Stimulated activated effector memory CD8-positive, alpha-beta T cell treated with anti-CD3 and anti-CD28 coated beads, Interleukin-12 subunit alpha, Interleukin-12 subunit beta, amount 100 ng/mL, for 72 hours (primary cell): ENCODE results near the gene TPR.

ENCODE experiments used
- ATAC-seq: fragments of 150-1000 bp; cut with Tn5 transposase; 2 replicates; pipeline ENCODE4 v1.10.0; 2021
- DNase-seq, 2 donors: peaks; one replicate each; pipeline ENCODE4 v3.0.0; 2021 to 2022; ENCODE audit warnings: low spot score in 2 of 2
- H3K27ac Mint-ChIP-seq: one replicate; pipeline ENCODE4 v1.8.0; 2022; ENCODE audit warnings: mild to moderate bottlenecking, mixed read lengths
- H3K36me3 Mint-ChIP-seq: one replicate; pipeline ENCODE4 v1.8.0; 2022; ENCODE audit warnings: mild to moderate bottlenecking, mixed read lengths
- H3K4me1 Mint-ChIP-seq: one replicate; pipeline ENCODE4 v1.8.0; 2022; ENCODE audit warnings: mixed read lengths
- H3K4me3 Mint-ChIP-seq: one replicate; pipeline ENCODE4 v1.8.0; 2022; ENCODE audit warnings: mild to moderate bottlenecking, mixed read lengths
- H3K9me3 Mint-ChIP-seq: one replicate; pipeline ENCODE4 v1.8.0; 2022; ENCODE audit warnings: mixed read lengths

Gene TPR

DNA sequence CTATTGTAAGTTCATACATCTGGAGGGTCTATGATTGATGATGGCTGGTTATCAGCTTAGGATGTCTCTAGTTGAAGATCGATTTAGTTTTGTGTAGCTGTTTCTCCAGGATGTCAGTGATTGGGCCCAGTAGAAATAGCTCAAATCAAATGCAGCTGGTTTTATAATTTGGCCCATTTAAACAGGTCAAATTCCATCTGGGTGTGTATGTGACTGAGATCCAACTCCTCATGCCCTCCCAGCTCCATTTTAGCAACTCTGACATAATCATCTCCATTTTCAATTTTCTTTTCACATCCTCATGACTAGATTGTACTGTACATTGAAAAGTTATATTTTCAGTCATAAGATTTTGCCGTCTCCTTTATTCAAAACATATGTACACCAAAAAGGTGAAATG lies 99.2 kb downstream of the TPR start:
- DNase-seq, result no peak
- Mint-ChIP-seq H3K4me3 (no peak overlapping the region), H3K4me1 (no peaks in the 10 kb centered on the region), H3K27ac (no peak overlapping the region), H3K9me3 (no peaks in the 10 kb centered on the region), H3K36me3 (no peaks in the 10 kb centered on the region)
- ATAC-seq, result no peak

DNA sequence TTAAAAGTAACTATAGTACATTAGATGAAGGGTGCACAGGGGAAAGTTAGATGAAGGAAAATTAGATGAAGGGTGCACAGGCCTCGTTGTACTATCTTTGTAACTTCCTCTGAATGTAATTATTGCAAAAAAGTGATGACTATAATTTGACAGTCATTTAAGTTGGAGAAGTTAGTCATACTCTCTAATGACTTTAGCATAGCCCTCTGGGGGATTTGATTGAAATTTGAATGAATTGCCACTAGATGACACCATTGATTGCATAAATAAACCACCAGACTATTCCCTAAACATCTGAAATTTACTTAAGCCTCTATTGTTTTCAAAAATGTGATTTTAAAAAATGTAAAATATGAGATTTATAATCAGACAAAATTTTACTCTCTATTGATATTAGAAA lies 102.6 kb downstream of the TPR start:
- H3K9me3 Mint-ChIP-seq, result no peaks in the 10 kb centered on the region
- H3K4me3 Mint-ChIP-seq, result no peak overlapping the region
- no peaks in the 10 kb centered on the region for H3K4me1 Mint-ChIP-seq
- DNase-seq (no peak), ATAC-seq (no peak)
- no peak overlapping the region for H3K27ac Mint-ChIP-seq
- no peaks in the 10 kb centered on the region for H3K36me3 Mint-ChIP-seq

DNA sequence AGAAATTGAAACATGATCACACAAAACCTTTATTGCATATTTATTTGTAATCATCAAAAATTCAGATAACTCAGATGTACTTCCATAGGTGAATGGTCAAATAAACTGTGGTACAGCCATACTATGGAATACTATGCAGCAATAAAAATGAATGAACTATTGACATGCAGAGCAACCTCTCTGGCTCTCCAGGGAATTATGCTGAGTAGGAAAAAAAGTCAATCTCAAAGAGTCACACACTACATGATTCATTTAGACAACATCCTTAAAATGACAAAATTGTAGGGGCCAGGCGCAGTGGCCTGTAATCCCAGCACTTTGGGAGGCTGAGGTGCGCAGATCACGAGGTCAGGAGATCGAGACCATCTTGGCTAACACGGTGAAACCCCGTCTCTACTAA lies 104.0 kb downstream of the TPR start:
- ATAC-seq (no peak), DNase-seq (no peak)
- H3K9me3 Mint-ChIP-seq, result peaks cover 2% of the 10 kb centered on the region
- H3K4me1 Mint-ChIP-seq, result no peaks in the 10 kb centered on the region
- no peak overlapping the region for H3K4me3 Mint-ChIP-seq
- no peak overlapping the region for H3K27ac Mint-ChIP-seq
- no peaks in the 10 kb centered on the region for H3K36me3 Mint-ChIP-seq
